Natural killer cell (primary cell): ENCODE data around the gene PTPRN2. TPM values are rescaled to one million over a fixed set of nuclear protein-coding genes. Genes with fewer than 3 reads are reported as not detected.

Source experiments
- ATAC-seq, 3 donors: fragments of 150-1000 bp in 2 of 3; fragments of 200-7000 bp in 1 of 3; cut with Tn5 transposase; 1 replicate in 1 of 3; 2 replicates in 2 of 3; pipeline ENCODE4 v1.10.0; 2021; ENCODE audit warnings: mild to moderate bottlenecking in 2 of 3, moderate library complexity in 2 of 3
- DNase-seq, 2 donors: peaks; one replicate each; pipeline versions ENCODE4 v3.0.0 to v3.0.0-alpha.2; 2013 to 2021; ENCODE audit warnings: mixed read lengths in 1 of 2
- H3K27ac ChIP-seq: one replicate; pipeline ENCODE4 v1.5.1; 2013; ENCODE audit warnings: mild to moderate bottlenecking, low read length
- H3K27me3 ChIP-seq: one replicate; pipeline ENCODE4 v1.6.1; 2013; ENCODE audit warnings: low read length; ENCODE audit not compliant: control insufficient read depth, insufficient read depth
- H3K36me3 ChIP-seq: one replicate; pipeline ENCODE4 v1.6.1; 2013; ENCODE audit warnings: low read length; ENCODE audit not compliant: control insufficient read depth, insufficient read depth
- H3K4me1 ChIP-seq: one replicate; pipeline ENCODE4 v1.6.1; 2013; ENCODE audit warnings: low read length; ENCODE audit not compliant: control insufficient read depth, insufficient read depth
- H3K4me3 ChIP-seq: one replicate; pipeline ENCODE4 v1.5.1; 2013; ENCODE audit warnings: low read length
- H3K9me3 ChIP-seq: one replicate; pipeline ENCODE4 v1.6.1; 2013; ENCODE audit warnings: low read length; ENCODE audit not compliant: control insufficient read depth, insufficient read depth
- H3K27ac Mint-ChIP-seq, 2 donors: one replicate each; pipeline ENCODE4 v1.8.0; 2022; ENCODE audit warnings: mild to moderate bottlenecking in 2 of 2, mixed read lengths in 2 of 2, moderate library complexity in 1 of 2
- H3K27me3 Mint-ChIP-seq, 2 donors: one replicate each; pipeline ENCODE4 v1.8.0; 2022; ENCODE audit warnings: low read depth in 2 of 2, mixed read lengths in 2 of 2
- H3K36me3 Mint-ChIP-seq: one replicate; pipeline ENCODE4 v1.8.0; 2022; ENCODE audit warnings: mixed read lengths
- H3K4me1 Mint-ChIP-seq, 2 donors: one replicate each; pipeline ENCODE4 v1.8.0; 2022; ENCODE audit warnings: mixed read lengths in 2 of 2
- H3K4me3 Mint-ChIP-seq: one replicate; pipeline ENCODE4 v1.8.0; 2022; ENCODE audit warnings: mild to moderate bottlenecking, moderate library complexity, mixed read lengths
- H3K9me3 Mint-ChIP-seq, 2 donors: one replicate each; pipeline ENCODE4 v1.8.0; 2022; ENCODE audit warnings: mixed read lengths in 2 of 2
- WGBS: methylation state at CpG from one replicate; pipeline ENCODE4 v1.1.7; 2013; ENCODE audit warnings: missing lambda C conversion rate; ENCODE audit not compliant: insufficient coverage; 5-methylcytosine and 5-hydroxymethylcytosine counted together
- intact Hi-C: fragments of 100-400 bp; cut with micrococcal nuclease; formaldehyde crosslinking; loops from one replicate; pipeline ENCODE4 v1.14.2; 2022
- total RNA-seq, 4 donors: library from RNA; stranded (reverse); fragments of 120-200 nt in 1 of 4; gene quantifications; one replicate each; pipeline versions ENCODE4 v1.2.3 to v1.2.4, GENCODE V29; 2013 to 2022
- TF ChIP-seq, protein P1 (sequence below): fragments of 200-600 bp; IDR thresholded peaks from one replicate; pipeline ENCODE4 v1.8.0; 2022; ENCODE audit warnings: antibody characterized with exemption

Gene PTPRN2
- total RNA-seq, 3 donors from 2014 or later (not counting 1 experiment from before 2014, with no cell fraction given) = 1.3 to 2.5 (median 1.9) TPM

GRCh38 chr7:157825325-157825724 lies 762.3 kb downstream of the PTPRN2 start:
- ATAC-seq (no peak), DNase-seq (no peak)
- Mint-ChIP-seq H3K9me3 (no peaks in the 10 kb centered on the region), H3K36me3 (no peaks in the 10 kb centered on the region), H3K27me3 (no peaks in the 10 kb centered on the region), H3K4me1 (no peaks in the 10 kb centered on the region), H3K27ac (no peak overlapping the region), H3K4me3 (no peak overlapping the region)
- Histone ChIP-seq H3K27me3 (no peaks in the 10 kb centered on the region), H3K4me1 (no peaks in the 10 kb centered on the region), H3K4me3 (no peak overlapping the region), H3K27ac (no peak overlapping the region), H3K9me3 (no peaks in the 10 kb centered on the region), H3K36me3 (no peaks in the 10 kb centered on the region)
- TF ChIP-seq, protein P1, sequence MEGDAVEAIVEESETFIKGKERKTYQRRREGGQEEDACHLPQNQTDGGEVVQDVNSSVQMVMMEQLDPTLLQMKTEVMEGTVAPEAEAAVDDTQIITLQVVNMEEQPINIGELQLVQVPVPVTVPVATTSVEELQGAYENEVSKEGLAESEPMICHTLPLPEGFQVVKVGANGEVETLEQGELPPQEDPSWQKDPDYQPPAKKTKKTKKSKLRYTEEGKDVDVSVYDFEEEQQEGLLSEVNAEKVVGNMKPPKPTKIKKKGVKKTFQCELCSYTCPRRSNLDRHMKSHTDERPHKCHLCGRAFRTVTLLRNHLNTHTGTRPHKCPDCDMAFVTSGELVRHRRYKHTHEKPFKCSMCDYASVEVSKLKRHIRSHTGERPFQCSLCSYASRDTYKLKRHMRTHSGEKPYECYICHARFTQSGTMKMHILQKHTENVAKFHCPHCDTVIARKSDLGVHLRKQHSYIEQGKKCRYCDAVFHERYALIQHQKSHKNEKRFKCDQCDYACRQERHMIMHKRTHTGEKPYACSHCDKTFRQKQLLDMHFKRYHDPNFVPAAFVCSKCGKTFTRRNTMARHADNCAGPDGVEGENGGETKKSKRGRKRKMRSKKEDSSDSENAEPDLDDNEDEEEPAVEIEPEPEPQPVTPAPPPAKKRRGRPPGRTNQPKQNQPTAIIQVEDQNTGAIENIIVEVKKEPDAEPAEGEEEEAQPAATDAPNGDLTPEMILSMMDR = no peak
- WGBS = 48% methylated on average over 6 of the region's 6 CpGs
- intact Hi-C loops = no loop called here

- intact Hi-C loops = no loop called here
- Mint-ChIP-seq H3K27ac (no peak overlapping the region), H3K36me3 (no peaks in the 10 kb centered on the region), H3K27me3 (no peaks in the 10 kb centered on the region), H3K4me1 (no peaks in the 10 kb centered on the region), H3K9me3 (no peaks in the 10 kb centered on the region), H3K4me3 (no peak overlapping the region)
- WGBS = 81% methylated on average over 8 of the region's 8 CpGs
- Histone ChIP-seq H3K36me3 (no peaks in the 10 kb centered on the region), H3K4me3 (no peak overlapping the region), H3K4me1 (no peaks in the 10 kb centered on the region), H3K27ac (no peak overlapping the region), H3K27me3 (no peaks in the 10 kb centered on the region), H3K9me3 (no peaks in the 10 kb centered on the region)
- no peak for DNase-seq
- TF ChIP-seq, protein P1 = no peak
- no peak for ATAC-seq
Observed at GRCh38 chr7:157824819-157825121, 762.9 kb downstream of the PTPRN2 start.

GRCh38 chr7:157824011-157824818 lies 763.4 kb downstream of the PTPRN2 start:
- H3K27me3 Mint-ChIP-seq = no peaks in the 10 kb centered on the region
- no peak overlapping the region for H3K27ac ChIP-seq
- no peak overlapping the region for H3K4me3 ChIP-seq
- no peak overlapping the region for H3K4me3 Mint-ChIP-seq
- H3K27me3 ChIP-seq = no peaks in the 10 kb centered on the region
- no peaks in the 10 kb centered on the region for H3K4me1 Mint-ChIP-seq
- ATAC-seq (no peak), DNase-seq (no peak)
- intact Hi-C loops = no loop called here
- 90% methylated on average over 18 of the region's 18 CpGs for WGBS
- no peaks in the 10 kb centered on the region for H3K9me3 Mint-ChIP-seq
- no peaks in the 10 kb centered on the region for H3K36me3 ChIP-seq
- no peak overlapping the region for H3K27ac Mint-ChIP-seq
- TF ChIP-seq, protein P1 = no peak
- no peaks in the 10 kb centered on the region for H3K36me3 Mint-ChIP-seq
- H3K9me3 ChIP-seq = no peaks in the 10 kb centered on the region
- H3K4me1 ChIP-seq = no peaks in the 10 kb centered on the region

- 88% methylated on average over 1 of the region's 1 CpG for WGBS
- Histone ChIP-seq H3K4me3 (no peak overlapping the region), H3K9me3 (no peaks in the 10 kb centered on the region), H3K36me3 (no peaks in the 10 kb centered on the region), H3K4me1 (no peaks in the 10 kb centered on the region), H3K27me3 (no peaks in the 10 kb centered on the region), H3K27ac (no peak overlapping the region)
- DNase-seq (no peak), ATAC-seq (no peak)
- Mint-ChIP-seq H3K36me3 (no peaks in the 10 kb centered on the region), H3K27ac (no peak overlapping the region), H3K4me1 (no peaks in the 10 kb centered on the region), H3K27me3 (peaks cover 0 to 2% of the 10 kb centered on the region in 2 donors), H3K4me3 (no peak overlapping the region), H3K9me3 (no peaks in the 10 kb centered on the region)
- TF ChIP-seq, protein P1 = no peak
- intact Hi-C loops = no loop called here
Observed at GRCh38 chr7:157822688-157823031, 765.0 kb downstream of the PTPRN2 start.
